Measurements from ENCODE around the gene PITPNM3. TPM values are rescaled to one million over a fixed set of nuclear protein-coding genes. Genes with fewer than 3 reads are reported as not detected.

Gene PITPNM3
- total RNA-seq, 1 experiment from 2014 or later = 0.05 TPM

DNA sequence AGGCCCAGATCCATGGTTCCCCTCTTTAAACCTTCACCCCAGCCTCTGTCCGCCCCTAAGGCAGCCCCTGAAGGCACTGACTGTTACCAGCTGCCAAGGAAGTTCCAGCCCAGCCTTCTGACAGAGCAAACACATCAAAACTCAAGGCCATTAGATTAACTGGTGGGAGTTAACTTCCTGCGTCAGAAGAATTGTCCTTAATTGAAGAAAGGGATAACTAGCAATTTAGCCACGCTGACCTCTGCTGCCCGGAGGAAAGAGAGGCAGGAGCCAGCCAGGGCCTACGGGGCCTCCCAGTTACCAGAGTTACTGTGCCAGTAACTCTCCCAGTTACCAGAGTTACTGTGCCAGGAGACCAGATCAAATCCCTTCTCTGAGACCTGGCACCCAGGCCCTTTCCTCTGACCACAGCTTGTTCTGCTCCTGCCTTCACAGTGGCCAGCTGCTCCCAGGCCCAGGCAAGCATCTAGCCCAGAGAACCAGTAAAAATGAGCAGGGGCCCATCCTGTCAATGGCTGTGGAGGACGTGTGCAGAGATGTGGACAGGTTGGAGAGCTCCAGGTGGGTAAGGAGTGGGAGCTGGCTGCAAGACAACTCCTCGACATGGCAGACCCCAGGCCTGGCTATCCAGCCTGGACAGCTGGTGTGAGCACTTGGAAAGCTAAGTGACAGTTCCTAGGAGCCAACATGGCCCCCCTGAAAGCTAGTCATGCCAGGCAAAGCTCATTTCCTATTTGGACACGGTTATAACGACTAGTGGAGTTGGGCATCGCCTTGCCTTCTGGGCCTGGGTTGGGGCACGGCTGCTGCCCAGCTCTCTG lies 2.8 kb upstream of the PITPNM3 start:
- in situ Hi-C loops (cut with HindIII; ENCODE audit: low pct_unique_long_range_greater_than_20kb, low sequenced_read_pairs) = no loop called here
- DNase-seq (ENCODE audit: low read depth, low spot score) = no peak

DNA sequence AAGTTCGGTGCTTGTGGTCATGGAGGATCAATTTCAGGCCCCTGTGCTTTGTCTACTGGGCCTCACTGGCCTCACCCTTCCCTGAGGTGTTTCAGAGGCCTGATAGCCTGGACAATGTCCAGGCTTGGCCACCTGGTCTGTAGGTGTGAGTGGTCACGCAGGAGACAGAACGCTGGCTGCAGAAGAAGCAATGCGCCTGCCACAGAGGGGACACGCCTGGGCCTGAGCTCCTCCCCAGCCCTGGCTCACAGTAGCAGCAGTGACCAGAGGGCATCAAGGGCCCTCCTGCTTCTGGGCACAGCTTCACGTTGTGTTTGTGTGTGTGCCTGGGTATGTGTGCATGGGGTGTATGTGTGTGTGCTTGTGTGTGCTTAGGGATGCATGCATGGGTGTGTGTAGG lies 1.9 kb upstream of the PITPNM3 start:
- in situ Hi-C loops (cut with HindIII; ENCODE audit: low pct_unique_long_range_greater_than_20kb, low sequenced_read_pairs) = no loop called here
- no peak for DNase-seq (ENCODE audit: low read depth, low spot score)

DNA sequence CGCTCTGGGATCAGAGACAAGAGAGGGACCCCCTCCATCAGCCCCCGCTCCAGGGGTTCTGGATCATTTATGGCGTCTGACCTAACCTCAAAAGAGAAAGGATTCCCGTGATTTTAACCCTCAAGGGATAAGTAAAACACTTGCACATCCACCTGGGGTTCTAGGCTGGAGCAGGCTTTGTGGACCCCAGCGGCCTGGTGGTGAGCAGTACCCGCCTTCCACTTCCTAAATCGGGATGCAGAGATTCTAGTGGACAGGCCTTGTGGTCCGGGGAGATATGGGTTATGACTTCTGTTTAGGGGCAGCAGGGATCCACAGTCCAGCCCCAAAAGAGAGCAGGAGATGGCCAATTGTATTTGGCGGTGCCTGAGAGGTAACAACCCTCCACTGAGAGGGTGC lies 684 bp upstream of the PITPNM3 start:
- DNase-seq (ENCODE audit: low read depth, low spot score) = no peak
- in situ Hi-C loops (cut with HindIII; ENCODE audit: low pct_unique_long_range_greater_than_20kb, low sequenced_read_pairs) = no loop called here

DNA sequence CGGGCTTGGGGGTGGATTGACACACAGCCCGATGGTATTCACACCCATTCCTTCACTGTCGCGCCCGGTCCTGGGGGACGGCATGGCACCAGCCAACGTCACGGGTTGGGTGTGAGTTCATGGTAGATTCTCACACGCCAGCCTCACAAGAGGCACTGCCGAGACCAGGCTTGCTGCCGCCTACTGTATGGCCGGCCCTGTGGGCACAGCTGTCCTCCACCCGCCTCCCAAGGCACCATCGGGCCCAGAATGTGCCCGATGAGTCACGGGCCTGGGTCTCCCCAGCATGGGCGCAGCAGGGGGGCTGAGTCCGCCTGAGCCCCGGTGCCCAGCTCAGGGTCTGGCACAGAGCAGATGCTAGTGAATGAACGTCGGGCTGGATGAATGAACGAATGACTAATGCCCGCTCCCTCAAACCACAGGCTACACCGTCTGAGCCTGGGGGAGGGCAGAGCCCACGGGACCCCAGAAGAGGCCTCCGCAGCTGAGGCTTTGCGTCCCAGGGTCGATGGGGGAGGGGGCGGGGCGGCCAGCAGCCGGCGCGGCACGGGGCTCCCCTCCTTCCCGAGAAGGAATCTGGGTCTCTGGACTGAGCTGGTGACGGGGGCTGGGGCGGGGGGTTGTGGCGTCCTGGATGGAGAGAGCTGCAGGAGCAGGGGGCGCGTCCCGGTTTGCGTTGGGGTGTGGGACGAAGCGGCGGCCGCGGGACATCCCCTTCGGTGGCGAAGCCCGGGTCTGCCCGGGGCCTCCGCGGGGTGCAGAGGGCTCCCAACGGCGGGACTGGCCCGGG lies 829 bp downstream of the PITPNM3 start:
- in situ Hi-C loops (cut with HindIII; ENCODE audit: low pct_unique_long_range_greater_than_20kb, low sequenced_read_pairs) = no loop called here
- DNase-seq (ENCODE audit: low read depth, low spot score) = no peak

DNA sequence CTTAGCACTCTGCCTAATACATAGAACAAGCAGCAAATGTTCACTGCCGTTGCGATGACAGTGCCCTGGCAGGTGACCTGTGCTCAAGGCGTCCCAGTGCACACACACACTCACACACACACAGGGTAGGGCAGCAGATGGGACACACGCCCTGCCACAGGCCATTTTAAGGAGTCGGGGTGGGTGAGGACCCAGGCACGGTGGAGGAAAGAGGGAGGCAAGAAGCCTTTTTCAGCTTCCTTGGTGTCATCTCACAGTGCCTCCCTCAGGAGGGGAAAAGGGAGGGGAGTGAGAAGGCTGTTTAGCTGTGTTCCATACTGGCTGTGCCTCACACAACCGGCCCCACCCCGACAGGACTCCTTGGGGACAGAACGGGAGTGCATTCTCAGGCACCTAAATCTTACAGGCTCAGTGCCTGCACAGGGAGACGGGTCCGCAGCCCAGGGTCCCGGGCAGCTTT lies 1.5 kb downstream of the PITPNM3 start:
- in situ Hi-C loops (cut with HindIII; ENCODE audit: low pct_unique_long_range_greater_than_20kb, low sequenced_read_pairs) = no loop called here
- DNase-seq (ENCODE audit: low read depth, low spot score) = no peak

DNA sequence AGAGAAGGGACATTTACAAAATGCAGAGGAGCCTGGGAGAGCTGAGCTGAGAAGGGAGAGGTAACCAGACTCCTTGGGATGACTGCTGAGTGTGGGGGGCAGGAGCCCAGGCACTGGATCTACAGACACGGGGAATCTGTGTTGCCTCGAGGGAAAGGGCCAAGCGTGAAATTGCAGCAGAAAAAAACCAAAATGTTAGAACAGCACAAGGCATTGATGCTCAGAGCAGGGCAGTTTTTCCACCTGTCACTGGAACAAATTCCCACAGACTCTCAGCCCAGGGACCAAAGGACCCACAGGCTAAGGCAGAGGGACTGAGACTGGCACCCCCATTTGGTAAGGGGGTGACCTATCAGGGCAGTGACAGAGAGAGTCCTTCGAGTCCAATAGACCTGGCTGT lies 2.0 kb downstream of the PITPNM3 start:
- no peak for DNase-seq (ENCODE audit: low read depth, low spot score)

DNA sequence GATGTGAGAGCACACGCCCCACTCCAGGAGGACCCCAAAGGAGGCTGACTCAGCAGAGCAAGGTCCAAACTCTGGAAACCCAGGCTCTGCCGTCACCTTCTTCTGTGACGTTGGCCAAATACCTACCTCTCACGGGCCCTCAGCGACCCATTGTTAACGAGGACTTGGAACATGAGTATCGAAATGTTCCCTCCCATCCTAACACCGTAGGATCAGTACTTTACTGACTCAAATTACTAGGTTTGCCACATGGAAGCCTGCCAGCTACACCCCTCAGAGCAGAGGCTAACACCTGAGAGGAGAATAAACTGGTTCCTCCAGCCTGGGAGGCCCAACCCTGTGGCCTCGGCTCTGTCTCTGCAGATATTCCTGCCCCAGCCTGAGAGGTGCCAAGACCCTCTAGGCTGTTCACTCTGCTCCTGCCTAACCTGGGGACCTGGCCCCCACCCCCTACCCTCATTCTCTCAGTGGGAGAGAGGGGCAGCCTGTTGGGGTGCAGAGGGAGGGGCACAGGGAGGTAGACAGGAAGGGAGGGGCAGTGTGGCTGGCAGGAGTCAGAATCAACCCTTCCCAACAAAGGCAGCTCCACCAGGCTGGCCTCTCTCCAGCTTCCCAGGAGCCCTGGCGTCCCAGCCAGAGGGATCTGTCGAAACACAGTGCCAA lies 4.4 kb downstream of the PITPNM3 start:
- in situ Hi-C loops (cut with HindIII; ENCODE audit: low pct_unique_long_range_greater_than_20kb, low sequenced_read_pairs) = no loop called here
- DNase-seq (ENCODE audit: low read depth, low spot score) = no peak

More for the DNA sequence above, 2.0 kb downstream of the PITPNM3 start:
- in situ Hi-C loops (cut with HindIII; ENCODE audit: low pct_unique_long_range_greater_than_20kb, low sequenced_read_pairs) = no loop called here

DNA sequence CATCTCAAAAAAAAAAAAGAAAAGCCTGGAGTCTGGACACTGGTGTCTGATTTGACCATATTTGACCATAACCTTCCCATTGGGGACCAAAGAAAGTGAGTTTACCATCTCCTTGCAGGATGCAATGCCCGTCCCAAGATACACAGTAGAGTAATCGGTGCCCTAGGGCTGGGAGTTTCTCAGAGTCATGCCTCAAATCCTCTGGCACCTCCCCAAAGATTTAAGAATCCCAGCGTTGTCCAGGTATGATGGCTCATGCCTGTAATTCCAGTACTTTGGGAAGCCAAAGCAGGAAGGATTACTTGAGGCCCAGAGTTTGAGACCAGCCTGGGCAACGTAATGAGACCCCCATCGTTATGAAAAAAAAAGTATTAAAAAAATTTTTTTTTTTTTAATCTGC lies 5.0 kb downstream of the PITPNM3 start:
- in situ Hi-C loops (cut with HindIII; ENCODE audit: low pct_unique_long_range_greater_than_20kb, low sequenced_read_pairs) = no loop called here
- DNase-seq (ENCODE audit: low read depth, low spot score) = no peak

DNA sequence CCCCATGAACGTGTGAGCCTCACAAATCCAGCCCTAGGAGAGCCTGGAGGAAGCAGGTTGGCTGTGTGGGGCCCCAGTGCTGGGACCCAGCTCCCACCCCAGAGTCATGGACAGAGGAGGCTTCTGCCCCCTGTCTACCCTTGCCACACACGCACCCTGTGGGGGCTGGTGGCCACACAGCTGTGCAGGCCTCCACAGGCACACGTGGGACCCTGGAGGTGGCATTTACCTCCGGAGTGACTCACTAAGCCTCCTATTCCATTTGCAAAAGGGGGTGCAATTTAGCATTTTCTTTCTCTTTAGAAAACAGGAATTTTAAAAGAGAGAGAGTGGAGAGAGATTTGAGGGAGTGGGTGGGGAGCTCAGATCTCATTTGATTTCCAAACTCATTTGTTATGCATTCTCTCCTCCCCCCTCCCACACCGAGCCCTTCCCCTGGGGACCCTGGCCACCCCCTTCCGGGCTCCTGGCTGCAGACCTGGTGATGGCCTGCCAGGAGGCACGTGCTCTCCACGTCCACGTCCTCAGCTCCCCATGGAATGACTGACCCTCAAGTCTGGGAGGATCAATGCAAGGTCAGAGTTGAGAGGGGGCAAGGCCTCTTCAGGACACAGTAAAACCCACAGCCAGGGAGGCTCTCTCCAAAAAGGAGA lies 6.8 kb downstream of the PITPNM3 start:
- in situ Hi-C loops (cut with HindIII; ENCODE audit: low pct_unique_long_range_greater_than_20kb, low sequenced_read_pairs) = no loop called here
- no peak for DNase-seq (ENCODE audit: low read depth, low spot score)

DNA sequence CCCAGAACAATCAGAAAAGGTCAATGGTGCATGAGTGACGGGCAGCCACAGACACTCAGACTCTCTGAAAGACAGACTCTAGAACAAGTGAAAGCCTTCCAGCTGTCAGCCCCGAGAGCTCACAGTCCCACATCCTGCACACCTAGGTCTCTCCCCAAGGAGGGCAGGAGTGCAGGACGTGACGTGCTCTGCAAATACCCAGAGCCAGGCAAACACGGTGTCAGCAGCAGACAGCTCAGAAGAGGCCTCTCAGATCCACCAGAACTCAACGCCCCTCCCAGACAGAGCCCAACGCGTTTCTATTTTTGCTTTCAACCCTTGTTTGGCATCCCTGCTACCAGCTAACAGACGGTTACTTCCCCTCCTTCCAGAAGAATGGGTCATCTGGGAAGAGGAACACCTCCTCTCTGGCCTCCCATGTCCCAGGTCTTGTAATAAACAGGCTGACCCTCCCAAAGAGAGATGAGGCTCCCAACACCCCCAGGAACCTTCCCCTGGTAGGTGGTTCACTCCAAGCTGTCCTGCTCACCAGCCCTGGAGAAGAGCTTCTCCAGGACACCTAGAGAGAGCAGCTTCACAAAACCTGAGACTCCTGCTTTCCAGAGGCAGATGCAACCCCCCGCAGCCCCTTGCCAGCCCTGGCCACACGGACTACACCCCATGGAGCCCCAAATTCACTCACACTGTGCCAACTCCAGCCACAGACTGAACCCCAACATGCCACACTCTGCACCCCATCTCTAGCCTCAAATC lies 7.6 kb downstream of the PITPNM3 start:
- in situ Hi-C loops (cut with HindIII; ENCODE audit: low pct_unique_long_range_greater_than_20kb, low sequenced_read_pairs) = no loop called here

DNA sequence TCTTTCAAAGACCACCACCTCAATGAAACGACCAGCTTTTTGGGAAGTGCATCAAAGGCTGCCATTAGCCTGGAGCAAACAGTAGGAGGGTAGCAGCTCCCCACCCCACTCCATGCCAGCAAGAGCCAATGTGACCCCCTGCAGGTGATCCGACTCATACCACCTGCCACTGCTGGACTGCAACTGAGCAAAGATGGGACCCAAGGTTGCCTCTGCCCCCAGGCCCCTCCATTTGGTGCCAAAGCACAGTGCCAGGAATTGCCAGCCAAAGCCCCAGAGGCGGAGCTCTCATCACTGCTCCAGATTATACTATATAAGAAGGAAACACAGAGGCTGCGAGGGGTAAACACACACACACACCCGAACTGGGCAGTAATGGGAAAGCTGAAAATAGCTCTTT lies 8.3 kb downstream of the PITPNM3 start:
- no peak for DNase-seq (ENCODE audit: low read depth, low spot score)

More for the DNA sequence above, 7.6 kb downstream of the PITPNM3 start:
- no peak for DNase-seq (ENCODE audit: low read depth, low spot score)

DNA sequence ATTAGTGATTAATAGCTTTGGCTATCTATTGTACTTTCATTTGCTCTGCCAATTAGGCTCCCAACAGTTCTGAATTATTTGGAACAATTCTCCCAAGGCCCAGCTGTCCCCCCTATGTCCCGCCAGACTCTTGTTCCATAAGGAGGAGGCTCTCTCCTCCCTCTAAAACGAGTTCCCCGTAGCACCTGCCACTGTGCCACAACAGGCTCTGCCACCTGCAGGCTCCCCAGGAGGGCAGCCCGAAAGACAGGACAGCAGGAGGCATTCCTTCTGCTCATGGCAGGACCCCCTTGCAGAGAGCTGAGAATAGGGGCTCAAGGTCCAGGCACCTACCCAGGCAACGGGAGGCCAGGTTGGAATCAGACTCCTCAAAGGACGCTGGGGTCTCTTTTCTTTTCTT lies 9.0 kb downstream of the PITPNM3 start:
- DNase-seq (ENCODE audit: low read depth, low spot score) = no peak
- in situ Hi-C loops (cut with HindIII; ENCODE audit: low pct_unique_long_range_greater_than_20kb, low sequenced_read_pairs) = no loop called here

More for the DNA sequence above, 8.3 kb downstream of the PITPNM3 start:
- in situ Hi-C loops (cut with HindIII; ENCODE audit: low pct_unique_long_range_greater_than_20kb, low sequenced_read_pairs) = no loop called here

DNA sequence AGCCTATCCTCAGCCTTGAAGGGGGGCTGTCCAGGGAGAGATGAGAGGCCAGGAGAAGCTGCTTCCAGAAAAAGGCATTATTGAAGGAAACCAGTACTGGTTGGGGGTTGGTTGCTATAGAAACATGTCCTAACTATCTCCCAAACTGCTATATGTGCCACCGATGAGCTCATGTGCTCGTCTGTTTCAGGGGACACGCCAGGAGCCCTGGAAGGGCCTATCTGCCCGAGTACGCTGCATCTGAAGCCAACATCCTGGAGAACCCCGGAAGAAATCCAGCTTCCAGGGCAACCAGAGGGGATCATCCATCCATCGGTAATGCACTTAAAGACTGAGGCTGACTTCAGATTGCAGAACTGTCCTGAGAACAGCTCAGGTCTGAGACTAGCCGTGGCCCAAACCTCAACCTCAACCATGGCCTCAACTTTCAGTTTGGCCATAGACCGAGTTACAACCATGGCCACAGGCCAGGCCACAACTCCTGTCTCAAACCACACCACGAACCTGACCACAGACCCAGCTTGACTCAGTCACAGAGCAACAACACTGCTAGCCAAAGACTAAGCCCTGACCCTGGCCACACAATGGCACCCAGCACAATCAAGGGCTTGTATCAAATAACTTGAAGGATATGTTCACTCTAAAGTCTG lies 10.2 kb downstream of the PITPNM3 start:
- DNase-seq (ENCODE audit: low read depth, low spot score) = no peak
- in situ Hi-C loops (cut with HindIII; ENCODE audit: low pct_unique_long_range_greater_than_20kb, low sequenced_read_pairs) = no loop called here

DNA sequence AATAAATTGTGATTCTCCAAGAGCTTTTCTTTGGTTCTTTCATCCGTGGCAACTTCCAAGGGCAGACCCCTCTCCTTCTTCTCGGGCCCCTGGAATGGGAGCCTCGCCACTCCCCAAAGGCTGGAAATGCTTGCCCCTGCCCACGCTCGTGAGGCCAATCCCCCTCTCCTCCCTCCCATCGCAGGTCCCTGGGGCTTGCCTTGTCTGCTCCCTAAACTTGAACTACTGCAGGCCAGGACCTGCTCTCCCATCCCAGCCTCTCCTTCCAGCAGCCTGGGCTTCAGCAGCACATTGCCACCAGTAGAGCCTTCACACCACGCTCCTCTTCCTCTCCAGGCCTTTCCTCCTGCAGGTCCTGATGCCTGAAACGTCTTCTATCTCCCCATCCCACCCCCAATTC lies 11.1 kb downstream of the PITPNM3 start:
- in situ Hi-C loops (cut with HindIII; ENCODE audit: low pct_unique_long_range_greater_than_20kb, low sequenced_read_pairs) = no loop called here
- DNase-seq (ENCODE audit: low read depth, low spot score) = no peak

DNA sequence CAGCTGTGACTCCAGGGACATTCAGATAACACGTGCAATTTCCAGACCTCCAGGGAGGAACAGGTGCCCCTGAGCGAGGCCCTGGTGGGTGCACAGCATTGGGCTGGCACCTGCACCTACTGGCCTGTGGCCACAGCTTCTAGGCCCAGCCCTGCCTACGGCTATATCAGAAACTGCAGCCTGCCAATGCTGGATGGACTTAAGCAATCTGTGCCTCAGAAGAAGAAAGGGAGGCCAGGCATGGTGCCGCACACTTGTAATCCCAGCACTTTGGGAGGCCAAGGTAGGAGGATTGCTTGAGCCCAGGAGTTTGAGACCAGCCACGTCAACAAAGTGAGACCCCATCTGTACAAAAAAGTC lies 12.4 kb downstream of the PITPNM3 start:
- in situ Hi-C loops (cut with HindIII; ENCODE audit: low pct_unique_long_range_greater_than_20kb, low sequenced_read_pairs) = no loop called here
- DNase-seq (ENCODE audit: low read depth, low spot score) = no peak

DNA sequence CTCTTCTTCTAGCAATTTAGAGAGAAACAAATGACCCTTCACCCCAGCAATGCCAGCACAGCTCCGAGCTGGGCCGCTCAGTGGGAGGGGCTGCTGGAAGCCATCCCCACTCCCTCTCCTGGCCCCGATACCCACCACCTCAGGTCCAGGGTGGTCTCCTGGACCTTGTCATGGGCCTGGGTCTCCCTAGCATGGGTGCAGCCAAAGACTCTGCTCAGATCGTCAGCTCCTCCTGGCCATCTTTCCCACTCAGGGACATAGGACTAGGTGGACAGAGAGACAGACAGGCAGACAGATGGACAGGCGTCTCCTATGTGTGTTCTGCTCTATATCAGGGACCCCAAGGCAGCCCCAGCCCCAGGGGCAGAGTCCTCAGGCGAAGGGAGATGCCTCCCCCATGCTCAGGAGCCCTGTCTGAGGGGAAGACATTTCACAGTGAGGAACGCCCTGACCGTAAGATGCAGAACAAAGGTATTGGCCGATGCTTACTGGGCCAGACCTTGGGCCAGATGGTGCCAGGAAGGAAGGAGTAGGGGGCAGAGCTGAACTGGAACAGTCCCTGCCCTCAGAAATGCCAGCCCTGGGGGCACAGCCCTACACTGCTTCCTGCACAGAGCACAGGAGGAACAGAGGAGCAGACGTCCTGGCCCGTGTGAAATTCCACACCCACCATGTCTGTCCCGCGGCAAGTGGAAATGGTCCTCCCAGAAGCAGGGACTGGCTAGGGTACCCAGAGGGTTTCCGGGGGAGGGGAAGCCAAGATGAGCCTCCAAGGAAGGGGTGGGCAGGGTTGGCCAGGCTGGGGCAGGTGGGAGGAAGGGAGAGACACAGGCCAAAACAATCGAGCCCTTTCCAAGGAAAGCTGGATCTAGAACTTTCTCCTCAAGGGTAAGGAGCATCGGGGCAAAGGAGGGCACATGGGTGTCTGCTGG lies 13.0 kb downstream of the PITPNM3 start:
- in situ Hi-C loops (cut with HindIII; ENCODE audit: low pct_unique_long_range_greater_than_20kb, low sequenced_read_pairs) = no loop called here
- DNase-seq (ENCODE audit: low read depth, low spot score) = no peak

All from SK-MEL-5 (cell line).